ENCODE measurements around the gene CTDSPL. TPM values are rescaled to one million over a fixed set of nuclear protein-coding genes. Genes with fewer than 3 reads are reported as not detected.

The CTDSPL gene
- total RNA-seq, 1 donor from 2014 or later: 43.0 TPM

- H3K27ac ChIP-seq: no peak overlapping the region
- H3F3A ChIP-seq (ENCODE audit: low read depth): no peaks in the 10 kb centered on the region
- H3K36me3 Mint-ChIP-seq: peaks cover 8% of the 10 kb centered on the region
- H3K9me3 ChIP-seq (ENCODE audit: low read depth): no peaks in the 10 kb centered on the region
- no peak overlapping the region for H3K4me3 Mint-ChIP-seq
- peaks cover 2% of the 10 kb centered on the region for H3K27me3 Mint-ChIP-seq (ENCODE audit: insufficient read depth, low read depth)
- no peaks in the 10 kb centered on the region for H3K9me3 Mint-ChIP-seq
- H3K4me1 Mint-ChIP-seq: no peaks in the 10 kb centered on the region
- H3K36me3 ChIP-seq: no peaks in the 10 kb centered on the region
- no peaks in the 10 kb centered on the region for H3K79me2 ChIP-seq (ENCODE audit: low read depth)
- H3K27ac Mint-ChIP-seq: no peak overlapping the region
- no peak overlapping the region for H3K4me3 ChIP-seq
- H3K4me2 ChIP-seq: no peak overlapping the region
- no peak for DNase-seq (ENCODE audit: low spot score)
- no peaks in the 10 kb centered on the region for H4K20me1 ChIP-seq (ENCODE audit: low read depth)
- H3K9ac ChIP-seq: no peak overlapping the region
- TF ChIP-seq, protein P1, sequence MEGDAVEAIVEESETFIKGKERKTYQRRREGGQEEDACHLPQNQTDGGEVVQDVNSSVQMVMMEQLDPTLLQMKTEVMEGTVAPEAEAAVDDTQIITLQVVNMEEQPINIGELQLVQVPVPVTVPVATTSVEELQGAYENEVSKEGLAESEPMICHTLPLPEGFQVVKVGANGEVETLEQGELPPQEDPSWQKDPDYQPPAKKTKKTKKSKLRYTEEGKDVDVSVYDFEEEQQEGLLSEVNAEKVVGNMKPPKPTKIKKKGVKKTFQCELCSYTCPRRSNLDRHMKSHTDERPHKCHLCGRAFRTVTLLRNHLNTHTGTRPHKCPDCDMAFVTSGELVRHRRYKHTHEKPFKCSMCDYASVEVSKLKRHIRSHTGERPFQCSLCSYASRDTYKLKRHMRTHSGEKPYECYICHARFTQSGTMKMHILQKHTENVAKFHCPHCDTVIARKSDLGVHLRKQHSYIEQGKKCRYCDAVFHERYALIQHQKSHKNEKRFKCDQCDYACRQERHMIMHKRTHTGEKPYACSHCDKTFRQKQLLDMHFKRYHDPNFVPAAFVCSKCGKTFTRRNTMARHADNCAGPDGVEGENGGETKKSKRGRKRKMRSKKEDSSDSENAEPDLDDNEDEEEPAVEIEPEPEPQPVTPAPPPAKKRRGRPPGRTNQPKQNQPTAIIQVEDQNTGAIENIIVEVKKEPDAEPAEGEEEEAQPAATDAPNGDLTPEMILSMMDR (IDR thresholded peaks at IDR 0.05): no peak
- TF ChIP-seq EZH2phosphoT487 (IDR thresholded peaks at IDR 0.05) (no peak), EZH2 (IDR thresholded peaks at IDR 0.05) (no peak)
- H2AFZ ChIP-seq (replicated peaks): no peak overlapping the region
- no peaks in the 10 kb centered on the region for H3K27me3 ChIP-seq
- H3K4me1 ChIP-seq: peaks cover 8% of the 10 kb centered on the region
Measured at GRCh38 chr3:37820286-37820685, 41.4 kb upstream of the CTDSPL start.

- Histone ChIP-seq H2AFZ (replicated peaks) (no peak overlapping the region), H3K27me3 (no peaks in the 10 kb centered on the region), H3K9me3 (ENCODE audit: low read depth) (no peaks in the 10 kb centered on the region), H3K4me3 (no peak overlapping the region), H3K79me2 (ENCODE audit: low read depth) (no peaks in the 10 kb centered on the region), H3F3A (ENCODE audit: low read depth) (no peaks in the 10 kb centered on the region), H3K4me2 (no peak overlapping the region), H4K20me1 (ENCODE audit: low read depth) (no peaks in the 10 kb centered on the region), H3K9ac (no peak overlapping the region), H3K36me3 (no peaks in the 10 kb centered on the region), H3K4me1 (peaks cover 10% of the 10 kb centered on the region), H3K27ac (no peak overlapping the region)
- Mint-ChIP-seq H3K4me3 (no peak overlapping the region), H3K27me3 (ENCODE audit: insufficient read depth, low read depth) (no peaks in the 10 kb centered on the region), H3K4me1 (peaks cover 4% of the 10 kb centered on the region), H3K9me3 (no peaks in the 10 kb centered on the region), H3K36me3 (peaks cover 4% of the 10 kb centered on the region), H3K27ac (no peak overlapping the region)
- TF ChIP-seq EZH2 (IDR thresholded peaks at IDR 0.05) (no peak), EZH2phosphoT487 (IDR thresholded peaks at IDR 0.05) (no peak)
- TF ChIP-seq, protein P1 (IDR thresholded peaks at IDR 0.05): no peak
- no peak for DNase-seq (ENCODE audit: low spot score)
Measured at GRCh38 chr3:37823189-37823588, 38.5 kb upstream of the CTDSPL start.

DNA sequence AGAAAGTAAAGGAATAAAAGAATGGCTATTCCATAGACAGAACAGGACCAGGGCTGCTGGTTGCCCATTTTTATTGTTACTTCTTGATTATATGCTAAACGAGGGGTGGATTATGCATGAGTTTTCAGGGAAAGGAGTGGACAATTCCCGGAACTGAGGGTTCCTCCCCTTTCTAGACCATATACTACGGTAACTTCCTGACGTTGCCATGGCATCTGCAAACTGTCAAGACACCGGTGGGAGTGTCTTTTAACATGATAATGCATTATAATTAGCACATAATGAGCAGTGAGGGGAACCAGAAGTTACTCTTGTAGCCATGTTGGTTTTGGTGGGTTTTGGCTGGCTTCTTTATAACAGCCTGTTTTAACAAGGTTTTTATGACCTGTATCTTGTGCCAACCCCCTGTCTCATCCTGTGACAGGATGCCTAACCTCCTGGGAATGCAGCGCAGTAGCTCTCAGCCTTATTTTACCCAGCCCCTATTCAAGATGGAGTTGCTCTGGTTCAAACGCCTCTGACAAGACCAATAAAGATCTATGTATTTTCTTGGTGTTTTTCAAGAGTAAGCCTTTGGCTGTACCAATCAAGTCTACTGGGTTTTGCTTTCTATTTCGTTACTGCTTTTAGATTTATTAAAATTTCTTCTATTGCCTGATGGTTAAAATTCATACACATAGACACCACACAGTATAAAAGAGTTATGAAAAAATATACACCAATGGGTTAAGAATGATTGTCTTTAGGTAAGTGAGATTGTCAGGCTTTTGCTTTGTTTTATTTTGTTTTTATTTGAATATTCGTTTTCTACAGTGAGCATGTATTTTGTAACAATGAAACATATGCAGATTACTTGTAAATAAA, 37.4 kb upstream of the CTDSPL start:
- H3K27ac Mint-ChIP-seq: no peak overlapping the region
- no peak for DNase-seq (ENCODE audit: low spot score)
- H3K36me3 Mint-ChIP-seq: peaks cover 12% of the 10 kb centered on the region

More for the DNA sequence above, 37.4 kb upstream of the CTDSPL start:
- no peaks in the 10 kb centered on the region for H3K27me3 Mint-ChIP-seq (ENCODE audit: insufficient read depth, low read depth)
- peaks cover 10% of the 10 kb centered on the region for H3K4me1 ChIP-seq
- no peak overlapping the region for H2AFZ ChIP-seq (replicated peaks)
- peaks cover 4% of the 10 kb centered on the region for H3K4me1 Mint-ChIP-seq
- no peak overlapping the region for H3K27ac ChIP-seq
- no peak overlapping the region for H3K4me3 Mint-ChIP-seq
- no peak overlapping the region for H3K4me2 ChIP-seq
- H3K9me3 ChIP-seq (ENCODE audit: low read depth): no peaks in the 10 kb centered on the region
- TF ChIP-seq EZH2 (IDR thresholded peaks at IDR 0.05) (no peak), EZH2phosphoT487 (IDR thresholded peaks at IDR 0.05) (no peak)
- TF ChIP-seq, protein P1 (IDR thresholded peaks at IDR 0.05): no peak
- no peak overlapping the region for H3K9ac ChIP-seq
- no peaks in the 10 kb centered on the region for H3K79me2 ChIP-seq (ENCODE audit: low read depth)
- no peak overlapping the region for H3K4me3 ChIP-seq
- no peaks in the 10 kb centered on the region for H3K27me3 ChIP-seq
- no peaks in the 10 kb centered on the region for H3F3A ChIP-seq (ENCODE audit: low read depth)
- no peaks in the 10 kb centered on the region for H3K36me3 ChIP-seq
- H4K20me1 ChIP-seq (ENCODE audit: low read depth): no peaks in the 10 kb centered on the region
- H3K9me3 Mint-ChIP-seq: no peaks in the 10 kb centered on the region

Data from neural progenitor cell (in vitro differentiated cells).